ENCODE data around the gene BPIFB3.

DNA sequence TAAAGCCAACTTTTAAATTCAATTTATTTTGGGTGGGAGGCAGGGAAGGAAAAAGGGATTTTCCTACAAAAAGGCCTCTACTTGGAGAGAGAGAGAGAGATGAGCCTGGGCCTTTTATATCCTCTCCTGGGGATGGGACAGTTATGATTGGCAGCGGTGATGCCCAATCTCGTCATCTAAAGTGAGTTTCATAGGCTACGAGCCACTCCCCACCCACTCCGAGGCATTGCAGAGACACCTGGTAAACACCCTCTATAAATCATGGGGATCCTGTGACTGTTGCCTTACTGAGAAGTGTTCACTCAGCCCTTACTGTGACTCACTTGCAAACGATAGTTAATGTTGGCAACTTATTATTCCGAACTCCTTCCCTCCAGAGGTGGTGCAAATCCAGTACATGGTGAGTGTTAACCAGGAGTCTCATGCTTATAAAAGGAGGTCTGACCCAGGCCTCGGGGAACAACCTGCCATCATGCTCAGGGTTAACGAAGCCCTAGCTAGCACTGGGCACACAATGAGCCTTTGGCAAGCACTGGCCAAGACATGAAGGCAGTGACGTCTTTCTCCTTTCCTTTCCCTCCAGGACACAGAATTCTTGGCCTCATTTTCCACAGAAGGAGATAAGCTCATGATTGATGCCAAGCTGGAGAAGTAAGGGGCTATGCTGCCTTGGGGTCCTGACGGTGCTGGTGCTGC lies 46.3 kb downstream of the BPIFB3 start:
- TF ChIP-seq POLR2AphosphoS5 (IDR thresholded peaks at IDR 0.05; ENCODE audit: low read depth, low read length) (no peak), TAF1 (IDR thresholded peaks at IDR 0.05; ENCODE audit: low read depth, low read length) (no peak), POLR2A (IDR thresholded peaks at IDR 0.05; ENCODE audit: low read depth, low read length) (no peak)
